KOPT-K1 (cell line): ENCODE results near the gene NOXO1.

ENCODE experiments used
- H3K27ac ChIP-seq: fragments of 200-600 bp; sonication (generic); 2 replicates; pipeline ENCODE4 v1.5.1; 2016; ENCODE audit warnings: antibody characterized with exemption, mild to moderate bottlenecking, low read depth, low read length; ENCODE audit not compliant: poor library complexity, severe bottlenecking
- H3K36me3 ChIP-seq: fragments of 200-600 bp; sonication (generic); 2 replicates; pipeline ENCODE4 v1.5.1; 2017; ENCODE audit warnings: antibody characterized with exemption, mild to moderate bottlenecking, low read length, moderate library complexity; ENCODE audit not compliant: insufficient read depth
- H3K9me3 ChIP-seq: fragments of 200-600 bp; sonication (generic); 2 replicates; pipeline ENCODE4 v1.5.1; 2017; ENCODE audit warnings: antibody characterized with exemption, low read length, mild to moderate bottlenecking; ENCODE audit not compliant: insufficient read depth, poor library complexity, severe bottlenecking

NOXO1 gene

DNA sequence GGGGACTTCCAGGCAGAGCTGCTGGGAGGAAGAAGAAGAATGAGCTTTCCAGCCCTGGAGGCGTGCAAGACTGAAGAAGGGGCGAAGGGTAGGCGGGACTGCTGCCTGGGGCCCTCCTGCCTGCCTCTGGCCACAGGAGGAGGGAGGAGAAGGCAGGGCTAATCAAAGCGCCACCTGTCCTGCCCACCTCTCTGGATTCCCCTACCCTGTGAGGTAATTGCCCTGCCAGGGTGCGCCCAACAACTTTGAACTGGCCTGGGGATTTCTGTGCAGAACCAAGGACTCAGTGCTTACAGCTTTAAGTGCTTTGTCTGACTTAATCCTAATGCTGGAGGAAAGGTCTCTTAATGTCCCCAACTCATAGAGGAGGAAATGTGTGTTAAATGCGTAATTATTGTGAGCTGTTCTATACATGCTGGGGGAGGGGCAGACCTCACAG, at the start of gene NOXO1:
NOXO1 (minus strand) TSS at position 72 of the 439 bp plus-strand sequence. CDS start 290 bp downstream, outside the sequence.
- no peak within 1 kb of the TSS for H3K27ac ChIP-seq
- H3K36me3 ChIP-seq, result peaks cover 40% of the 10 kb centered on the region
- no peaks in the 10 kb centered on the region for H3K9me3 ChIP-seq

- no peaks in the 10 kb centered on the region for H3K36me3 ChIP-seq
These were observed 48.8 kb upstream of the NOXO1 start for GRCh38 chr16:2030036-2030435.

GRCh38 chr16:2029350-2029749, 48.1 kb upstream of the NOXO1 start:
- Histone ChIP-seq H3K36me3 (no peaks in the 10 kb centered on the region), H3K27ac (no peak overlapping the region), H3K9me3 (no peaks in the 10 kb centered on the region)

More at GRCh38 chr16:2030036-2030435, 48.8 kb upstream of the NOXO1 start:
- Histone ChIP-seq H3K9me3 (no peaks in the 10 kb centered on the region), H3K27ac (no peak overlapping the region)

- Histone ChIP-seq H3K27ac (no peak overlapping the region), H3K36me3 (no peaks in the 10 kb centered on the region), H3K9me3 (no peaks in the 10 kb centered on the region)
These were observed 47.5 kb upstream of the NOXO1 start for GRCh38 chr16:2028620-2029220.

DNA sequence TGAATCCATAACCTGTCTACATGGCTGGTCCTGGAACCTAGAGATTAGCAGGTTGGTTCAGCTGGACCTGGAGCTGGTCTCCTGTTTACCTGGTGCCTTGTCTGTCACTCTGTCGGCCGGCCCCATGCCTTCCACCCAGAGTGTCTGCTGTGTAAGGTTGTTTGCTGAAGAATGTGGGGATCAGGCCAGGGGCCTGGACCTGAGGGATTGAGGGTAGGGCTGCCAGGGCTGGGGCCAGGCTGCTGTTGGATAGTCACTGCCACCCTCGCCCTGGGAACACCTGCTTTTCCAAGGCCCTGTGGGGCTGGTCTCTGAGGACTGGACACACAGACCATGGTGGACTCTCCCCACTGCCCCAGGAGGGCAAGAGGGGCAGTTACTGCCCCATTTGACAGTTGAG, 46.9 kb upstream of the NOXO1 start:
- H3K9me3 ChIP-seq, result no peaks in the 10 kb centered on the region
- H3K36me3 ChIP-seq, result no peaks in the 10 kb centered on the region
- H3K27ac ChIP-seq, result no peak overlapping the region

DNA sequence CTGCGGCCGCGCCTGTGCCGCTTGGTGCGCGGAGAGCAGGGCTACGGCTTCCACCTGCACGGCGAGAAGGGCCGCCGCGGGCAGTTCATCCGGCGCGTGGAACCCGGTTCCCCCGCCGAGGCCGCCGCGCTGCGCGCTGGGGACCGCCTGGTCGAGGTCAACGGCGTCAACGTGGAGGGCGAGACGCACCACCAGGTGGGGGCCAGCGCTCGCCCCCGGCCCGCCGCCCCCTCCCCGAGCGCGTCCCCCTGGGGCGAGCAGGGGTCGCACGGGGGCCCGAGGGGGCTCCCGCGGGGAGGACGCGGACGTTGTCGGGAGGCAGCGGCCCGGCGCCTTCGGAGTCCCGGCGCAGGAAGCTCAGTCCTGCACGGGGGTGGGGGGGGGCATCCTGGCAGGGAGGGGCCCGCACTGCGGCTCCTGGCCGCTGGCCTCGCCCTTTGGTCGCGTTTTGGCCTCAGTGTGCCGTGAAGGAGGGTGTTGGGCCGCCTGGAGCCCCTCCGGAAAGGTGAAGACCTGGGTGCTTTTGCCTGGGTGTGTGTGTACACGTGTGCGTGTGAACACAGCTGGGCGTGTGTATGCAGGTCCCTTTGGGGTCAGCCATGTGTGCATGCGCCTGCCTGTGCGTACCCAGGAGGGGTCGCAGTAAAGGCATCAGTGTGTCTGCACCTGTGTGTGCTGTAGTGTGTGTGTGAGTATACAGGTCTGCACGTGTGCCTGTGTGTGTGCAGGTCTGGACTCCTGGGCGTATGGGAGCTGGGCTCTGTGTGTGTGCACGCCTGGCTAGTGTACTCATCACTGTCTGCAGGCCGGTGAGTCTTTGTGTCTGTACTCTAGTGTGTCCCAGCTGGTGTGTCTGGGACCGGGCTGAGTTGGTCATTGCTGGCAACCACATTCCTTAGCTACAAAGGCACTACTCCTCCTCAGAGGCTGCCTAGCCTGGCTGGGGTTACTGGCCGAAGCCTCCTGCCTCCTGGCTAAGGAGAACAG, 46.0 kb upstream of the NOXO1 start:
- Histone ChIP-seq H3K9me3 (no peaks in the 10 kb centered on the region), H3K36me3 (no peaks in the 10 kb centered on the region), H3K27ac (no peak overlapping the region)

GRCh38 chr16:2026461-2027023, 45.3 kb upstream of the NOXO1 start, which contains the start of gene NHERF2:
TSS of gene NHERF2 (plus strand) at chr16:2026902. CDS start at chr16:2027006, 104 bp downstream.
- no peaks in the 10 kb centered on the region for H3K9me3 ChIP-seq

DNA sequence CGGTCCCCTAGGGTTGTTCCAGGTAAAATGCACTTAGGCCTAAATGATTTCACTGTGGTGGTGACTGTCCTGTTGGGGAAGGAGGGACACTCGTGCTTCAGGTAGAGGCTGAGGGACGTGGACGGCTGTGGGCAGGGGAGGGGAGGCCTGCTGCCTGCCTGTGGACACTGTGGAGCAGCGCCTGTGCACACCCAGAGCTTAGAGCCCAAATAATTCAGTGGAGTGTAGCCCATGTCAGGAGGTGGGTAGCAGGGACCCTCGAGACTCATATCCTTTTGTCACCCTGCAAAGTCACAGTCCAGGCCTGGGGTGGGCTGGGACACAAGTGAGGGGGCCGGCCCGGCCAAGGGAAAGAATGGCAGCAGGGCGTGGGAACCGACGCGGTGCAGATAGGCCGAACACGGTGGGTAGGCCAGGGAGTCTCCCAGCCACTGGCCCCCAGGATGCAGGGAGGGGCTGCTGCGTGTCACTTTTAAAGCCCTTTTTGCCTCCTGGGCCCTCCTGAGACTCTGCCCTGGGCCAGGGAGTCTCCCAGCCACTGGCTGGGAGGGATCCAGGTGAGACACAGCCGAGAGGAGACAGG, 44.7 kb upstream of the NOXO1 start:
- H3K9me3 ChIP-seq, result no peaks in the 10 kb centered on the region
- no peaks in the 10 kb centered on the region for H3K36me3 ChIP-seq
- no peak overlapping the region for H3K27ac ChIP-seq

More at GRCh38 chr16:2026461-2027023, 45.3 kb upstream of the NOXO1 start, which contains the start of gene NHERF2:
- Histone ChIP-seq H3K27ac (no peak within 1 kb of the TSS), H3K36me3 (no peaks in the 10 kb centered on the region)

- no peaks in the 10 kb centered on the region for H3K9me3 ChIP-seq
- no peaks in the 10 kb centered on the region for H3K36me3 ChIP-seq
- H3K27ac ChIP-seq, result no peak overlapping the region
These were observed 44.0 kb upstream of the NOXO1 start for GRCh38 chr16:2025251-2025650.

DNA sequence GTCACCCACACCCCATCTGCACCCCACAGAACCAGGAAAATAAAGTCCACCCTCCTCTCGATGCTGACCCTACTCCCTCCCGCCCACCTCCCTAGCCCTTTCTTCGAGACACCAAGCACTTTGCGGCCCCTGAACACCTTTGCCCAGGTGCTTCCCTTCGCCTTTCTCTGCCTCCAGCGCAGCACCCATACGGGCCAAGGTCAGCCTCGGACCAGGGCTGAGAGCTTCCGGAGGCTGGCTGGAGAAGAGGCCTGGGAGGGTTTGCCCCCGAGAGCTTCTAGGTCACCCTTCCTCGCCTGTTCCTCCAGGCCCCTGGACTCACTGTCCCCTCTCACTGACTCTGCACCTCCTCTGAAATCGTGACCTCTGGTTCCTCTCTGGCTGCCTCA, 42.8 kb upstream of the NOXO1 start:
- H3K27ac ChIP-seq, result no peak overlapping the region
- H3K9me3 ChIP-seq, result no peaks in the 10 kb centered on the region
- H3K36me3 ChIP-seq, result no peaks in the 10 kb centered on the region

- no peaks in the 10 kb centered on the region for H3K9me3 ChIP-seq
- H3K36me3 ChIP-seq, result no peaks in the 10 kb centered on the region
- no peak overlapping the region for H3K27ac ChIP-seq
These were observed 42.1 kb upstream of the NOXO1 start for GRCh38 chr16:2023092-2024031.

DNA sequence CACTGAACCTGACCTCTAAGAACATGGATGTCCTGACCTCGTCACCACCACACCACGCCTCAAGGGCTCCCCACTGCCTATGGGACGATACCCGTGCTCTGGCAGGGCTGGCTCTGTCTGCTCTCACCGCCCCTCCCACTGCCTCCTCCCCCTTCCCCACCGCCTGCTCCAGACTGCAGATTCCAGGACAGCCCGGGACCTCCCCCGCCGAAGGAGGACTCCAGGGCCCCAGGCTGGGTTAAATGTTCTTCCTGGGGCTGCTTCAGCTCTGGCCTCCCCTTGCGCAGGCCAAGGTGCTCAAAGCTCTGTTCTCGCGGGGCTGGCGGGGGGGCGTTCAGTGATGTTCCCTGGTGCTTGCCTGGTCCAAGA, 41.4 kb upstream of the NOXO1 start:
- no peaks in the 10 kb centered on the region for H3K36me3 ChIP-seq
- H3K27ac ChIP-seq, result no peak overlapping the region
- H3K9me3 ChIP-seq, result no peaks in the 10 kb centered on the region

- Histone ChIP-seq H3K36me3 (no peaks in the 10 kb centered on the region), H3K27ac (no peak overlapping the region), H3K9me3 (no peaks in the 10 kb centered on the region)
These were observed 38.9 kb upstream of the NOXO1 start for GRCh38 chr16:2019921-2020831.
